ENCODE results near the gene GCGR. TPM values are rescaled to one million over a fixed set of nuclear protein-coding genes. Genes with fewer than 3 reads are reported as not detected.
A peak's percentile ranks its signal among the peaks of the same experiment; 100 is the strongest.

GCGR gene
- total RNA-seq, 4 donors from 2014 or later: 0.14 to 0.64 TPM; not detected in 2

DNA sequence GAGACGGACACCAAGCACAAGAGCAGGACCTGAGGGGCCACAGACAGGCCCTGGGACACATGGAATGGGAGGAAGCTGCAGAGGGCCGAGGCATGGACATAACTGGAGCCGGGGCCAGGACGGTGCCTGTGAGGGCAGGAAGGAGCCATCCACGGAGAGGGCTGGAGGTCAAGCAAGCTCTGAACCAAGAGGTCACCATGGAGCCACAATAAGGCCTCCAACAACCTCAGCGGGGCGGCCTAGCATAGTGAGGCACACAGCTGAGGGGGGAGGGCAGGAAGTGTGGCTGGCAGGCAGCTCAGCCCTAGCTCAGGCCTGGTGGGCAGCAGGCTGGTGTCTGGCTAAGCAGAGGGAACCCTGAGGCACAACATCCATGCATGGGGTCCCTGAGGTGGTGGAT is 24.7 kb downstream of the GCGR start:
- Histone ChIP-seq H3K4me3 (no peak overlapping the region), H3K36me3 (no peaks in the 10 kb centered on the region), H3K27me3 (no peaks in the 10 kb centered on the region), H3K9me3 (no peaks in the 10 kb centered on the region), H3K27ac (no peak overlapping the region), H3K4me1 (peaks cover 10 to 23% (median 18%) of the 10 kb centered on the region in 4 donors)
- TF ChIP-seq POLR2A (IDR thresholded peaks at IDR 0.05) (no peak), POLR2AphosphoS5 (IDR thresholded peaks at IDR 0.05) (no peak)
- TF ChIP-seq, protein P1, sequence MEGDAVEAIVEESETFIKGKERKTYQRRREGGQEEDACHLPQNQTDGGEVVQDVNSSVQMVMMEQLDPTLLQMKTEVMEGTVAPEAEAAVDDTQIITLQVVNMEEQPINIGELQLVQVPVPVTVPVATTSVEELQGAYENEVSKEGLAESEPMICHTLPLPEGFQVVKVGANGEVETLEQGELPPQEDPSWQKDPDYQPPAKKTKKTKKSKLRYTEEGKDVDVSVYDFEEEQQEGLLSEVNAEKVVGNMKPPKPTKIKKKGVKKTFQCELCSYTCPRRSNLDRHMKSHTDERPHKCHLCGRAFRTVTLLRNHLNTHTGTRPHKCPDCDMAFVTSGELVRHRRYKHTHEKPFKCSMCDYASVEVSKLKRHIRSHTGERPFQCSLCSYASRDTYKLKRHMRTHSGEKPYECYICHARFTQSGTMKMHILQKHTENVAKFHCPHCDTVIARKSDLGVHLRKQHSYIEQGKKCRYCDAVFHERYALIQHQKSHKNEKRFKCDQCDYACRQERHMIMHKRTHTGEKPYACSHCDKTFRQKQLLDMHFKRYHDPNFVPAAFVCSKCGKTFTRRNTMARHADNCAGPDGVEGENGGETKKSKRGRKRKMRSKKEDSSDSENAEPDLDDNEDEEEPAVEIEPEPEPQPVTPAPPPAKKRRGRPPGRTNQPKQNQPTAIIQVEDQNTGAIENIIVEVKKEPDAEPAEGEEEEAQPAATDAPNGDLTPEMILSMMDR (IDR thresholded peaks at IDR 0.05): no peak
- intact Hi-C loops (cut with DNase I; ENCODE audit: low total_unique reads) (no loop called here), in situ Hi-C loops (cut with MboI; ENCODE audit: low pct_ligation_motif_present in 1 of 4, low pct_unique_long_range_greater_than_20kb in 1 of 4, low sequenced_read_pairs in 3 of 4) (no loop called here)
- DNase-seq: no peak
- 60 to 78% methylated on average over 1 to 7 of the region's 7 CpGs for WGBS, 2 donors (ENCODE audit: low coverage in 1 of 2)

DNA sequence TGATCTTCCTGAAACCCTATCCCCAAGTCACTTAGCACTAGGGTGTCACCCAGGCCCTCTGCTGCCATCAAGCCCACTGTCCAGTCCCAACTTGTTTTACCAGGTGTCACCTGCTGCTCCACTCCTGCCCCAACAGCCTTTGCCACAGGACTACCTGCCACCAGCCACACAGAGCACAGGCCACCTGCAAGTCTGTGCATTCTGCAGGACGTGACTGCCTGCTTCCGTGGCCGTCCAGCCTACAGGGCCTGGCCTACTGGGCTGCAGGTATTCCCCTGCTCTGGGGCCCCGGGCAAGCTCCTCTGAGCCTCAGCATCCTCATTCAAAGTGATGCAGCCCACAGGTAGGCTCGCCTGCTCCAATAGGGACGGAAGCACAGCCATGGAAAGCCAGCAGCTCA is 25.9 kb downstream of the GCGR start:
- no peak for DNase-seq
- Histone ChIP-seq H3K9me3 (no peaks in the 10 kb centered on the region), H3K36me3 (no peaks in the 10 kb centered on the region), H3K4me1 (peaks cover 10 to 28% (median 24%) of the 10 kb centered on the region in 4 donors), H3K4me3 (no peak overlapping the region), H3K27me3 (no peaks in the 10 kb centered on the region), H3K27ac (no peak overlapping the region)
- intact Hi-C loops (cut with DNase I; ENCODE audit: low total_unique reads): no loop called here
- in situ Hi-C loops (cut with MboI; ENCODE audit: low pct_ligation_motif_present in 1 of 4, low pct_unique_long_range_greater_than_20kb in 1 of 4, low sequenced_read_pairs in 3 of 4): no loop called here
- TF ChIP-seq POLR2A (IDR thresholded peaks at IDR 0.05): no peak
- TF ChIP-seq, protein P1 (IDR thresholded peaks at IDR 0.05): no peak
- TF ChIP-seq POLR2AphosphoS5 (IDR thresholded peaks at IDR 0.05): no peak
- no peak for TF ChIP-seq EP300 (IDR thresholded peaks at IDR 0.05; ENCODE audit: low read depth)
- WGBS, 2 donors (ENCODE audit: low coverage in 1 of 2): 83% methylated on average over 6 of the region's 6 CpGs; no CpG with 5 or more reads in 1 of the 2 donors

DNA sequence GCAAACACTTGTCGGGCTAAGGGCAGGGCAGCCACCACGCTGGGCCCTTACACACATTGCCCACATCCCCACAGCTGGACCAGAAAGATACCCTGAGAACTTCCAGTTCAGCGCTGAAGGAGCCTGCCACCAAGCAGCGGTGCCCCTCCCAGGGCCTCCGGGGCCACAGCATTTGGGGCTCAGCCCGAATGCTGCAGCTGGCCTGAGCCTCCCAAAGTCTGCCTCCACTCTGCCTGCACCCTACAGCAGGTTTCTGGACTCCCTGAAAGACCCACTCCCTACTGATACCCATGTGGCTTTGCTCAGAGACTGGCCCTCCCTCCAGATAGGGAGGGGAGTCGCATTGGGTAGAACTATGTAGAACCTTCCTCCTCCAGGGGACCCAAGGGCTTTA is 27.6 kb downstream of the GCGR start:
- in situ Hi-C loops (cut with MboI; ENCODE audit: low pct_ligation_motif_present in 1 of 4, low pct_unique_long_range_greater_than_20kb in 1 of 4, low sequenced_read_pairs in 3 of 4) (no loop called here), intact Hi-C loops (cut with DNase I; ENCODE audit: low total_unique reads) (no loop called here)
- Histone ChIP-seq H3K27ac (peak overlapping the region; percentile 92 to 96 (median 94)), H3K9me3 (no peaks in the 10 kb centered on the region), H3K4me1 (peaks cover 10 to 27% (median 21%) of the 10 kb centered on the region in 4 donors), H3K27me3 (no peaks in the 10 kb centered on the region), H3K4me3 (no peak overlapping the region), H3K36me3 (no peaks in the 10 kb centered on the region)
- DNase-seq: no peak
- 78% methylated on average over 7 of the region's 7 CpGs; no CpG with 5 or more reads in 1 of the 2 donors for WGBS, 2 donors (ENCODE audit: low coverage in 1 of 2)
- no peak for TF ChIP-seq POLR2A (IDR thresholded peaks at IDR 0.05)
- no peak for TF ChIP-seq EP300 (IDR thresholded peaks at IDR 0.05; ENCODE audit: low read depth)
- TF ChIP-seq POLR2AphosphoS5 (IDR thresholded peaks at IDR 0.05): no peak
- TF ChIP-seq, protein P1 (IDR thresholded peaks at IDR 0.05): no peak

- H3K4me1 ChIP-seq: peaks cover 10 to 27% (median 21%) of the 10 kb centered on the region in 4 donors
- in situ Hi-C loops (cut with MboI; ENCODE audit: low pct_ligation_motif_present in 1 of 4, low pct_unique_long_range_greater_than_20kb in 1 of 4, low sequenced_read_pairs in 3 of 4) (no loop called here), intact Hi-C loops (cut with DNase I; ENCODE audit: low total_unique reads) (no loop called here)
- H3K27me3 ChIP-seq: no peaks in the 10 kb centered on the region
- TF ChIP-seq EP300 (IDR thresholded peaks at IDR 0.05; ENCODE audit: low read depth) (no peak), POLR2A (IDR thresholded peaks at IDR 0.05) (no peak), POLR2AphosphoS5 (IDR thresholded peaks at IDR 0.05) (no peak)
- TF ChIP-seq, protein P1 (IDR thresholded peaks at IDR 0.05): no peak
- peak overlapping the region; percentile 72 to 88 (median 78) for H3K4me3 ChIP-seq
- peak overlapping the region; percentile 92 to 96 (median 94) for H3K27ac ChIP-seq
- WGBS, 2 donors (ENCODE audit: low coverage in 1 of 2): 0 to 45% methylated on average over 1 to 18 of the region's 18 CpGs
- H3K9me3 ChIP-seq: no peaks in the 10 kb centered on the region
- no peaks in the 10 kb centered on the region for H3K36me3 ChIP-seq
- DNase-seq: no peak
These were observed 28.1 kb downstream of the GCGR start for GRCh38 chr17:81831957-81832607.
